HepG2 (cell line): ENCODE measurements around the gene NES. TPM values are rescaled to one million over a fixed set of nuclear protein-coding genes. Genes with fewer than 3 reads are reported as not detected.

Experiments
- CENPT ChIP-seq: sonication (generic); formaldehyde crosslinking; IDR thresholded peaks from 2 replicates; pipeline ENCODE4 v1.8.0; 2022; ENCODE audit warnings: low read depth, mild to moderate bottlenecking, moderate library complexity, missing genetic modification reagents
- ELF3 ChIP-seq: IDR thresholded peaks from 2 replicates; pipeline ENCODE4 v1.6.1; 2016; ENCODE audit warnings: missing genetic modification reagents, missing compliant biosample characterization
- HNF1A ChIP-seq, 2 experiments: sonication (generic) in 1 of 2; formaldehyde crosslinking in 1 of 2; IDR thresholded peaks; 2 replicates each; pipeline versions ENCODE4 v1.4.0 to v1.6.1; 2016 to 2020; ENCODE audit warnings: borderline replicate concordance in 1 of 2, low read depth in 1 of 2, mild to moderate bottlenecking in 1 of 2, missing genetic modification reagents in 1 of 2
- MIXL1 ChIP-seq: IDR thresholded peaks from 2 replicates; pipeline ENCODE4 v1.6.1; 2016
- NCOA2 ChIP-seq: sonication (generic); formaldehyde crosslinking; IDR thresholded peaks from 2 replicates; pipeline ENCODE4 v1.8.0; 2022; ENCODE audit warnings: inconsistent platforms
- NCOR1 ChIP-seq: fragments of 200-600 bp; sonication (generic); IDR thresholded peaks from 2 replicates; pipeline ENCODE4 v1.7.0; 2017; ENCODE audit warnings: antibody characterized with exemption, low read length, borderline replicate concordance
- PHF21A ChIP-seq: sonication (generic); formaldehyde crosslinking; IDR thresholded peaks from 2 replicates; pipeline ENCODE4 v1.5.0; 2020; ENCODE audit warnings: mild to moderate bottlenecking, missing genetic modification reagents
- SP2 ChIP-seq: sonication (generic); formaldehyde crosslinking; IDR thresholded peaks from 2 replicates; pipeline ENCODE4 v1.5.1; 2020; ENCODE audit warnings: mild to moderate bottlenecking, missing genetic modification reagents
- STAG1 ChIP-seq: sonication (generic); formaldehyde crosslinking; IDR thresholded peaks from 2 replicates; pipeline ENCODE4 v1.4.0; 2020; ENCODE audit warnings: missing genetic modification reagents
- ZFY ChIP-seq: sonication (generic); formaldehyde crosslinking; IDR thresholded peaks from 2 replicates; pipeline ENCODE4 v1.4.0; 2020; ENCODE audit warnings: missing genetic modification reagents
- ZNF33B ChIP-seq: sonication (generic); formaldehyde crosslinking; IDR thresholded peaks from 2 replicates; pipeline ENCODE4 v1.5.1; 2020; ENCODE audit warnings: mild to moderate bottlenecking, missing genetic modification reagents
- ZNF414 ChIP-seq: sonication (generic); formaldehyde crosslinking; IDR thresholded peaks from 2 replicates; pipeline ENCODE4 v1.5.0; 2020; ENCODE audit warnings: missing genetic modification reagents
- ZNF570 ChIP-seq: sonication (generic); formaldehyde crosslinking; IDR thresholded peaks from 2 replicates; pipeline ENCODE4 v1.4.0; 2020; ENCODE audit warnings: mild to moderate bottlenecking, missing genetic modification reagents, borderline replicate concordance
- ZNF770 ChIP-seq: sonication (generic); formaldehyde crosslinking; IDR thresholded peaks from 2 replicates; pipeline ENCODE4 v1.5.0; 2020; ENCODE audit warnings: mild to moderate bottlenecking, missing genetic modification reagents
- polyA plus RNA-seq, 8 experiments: library from polyadenylated mRNA; depleted of rRNA in 3 of 8; stranded (reverse) in 7 of 8; unstranded in 1 of 8; fragments of >200 nt; fragmentation: Illumina TruSeq in 4 of 8; extraction: Trizol in 4 of 8; gene quantifications; 2 replicates each; pipeline versions ENCODE4 v1.2.1 to v1.2.3, GENCODE V29; 2011 to 2016; ENCODE audit warnings: low read depth in 4 of 8, missing spikeins in 1 of 8, mixed read lengths in 1 of 8; ENCODE audit not compliant: insufficient read depth in 1 of 8
- total RNA-seq, 5 experiments: library from RNA; depleted of rRNA; stranded (reverse); fragments of >200 nt; fragmentation: Illumina TruSeq; extraction: Trizol; gene quantifications; 2 replicates each; pipeline ENCODE4 v1.2.3, GENCODE V29; 2016; ENCODE audit warnings: low read depth in 1 of 5
- TF ChIP-seq, protein P1 (sequence below), 2 experiments: sonication (generic) in 1 of 2; formaldehyde crosslinking in 1 of 2; IDR thresholded peaks; 2 replicates each; pipeline versions ENCODE4 v1.6.1 to v1.9.0; 2014 to 2022; ENCODE audit warnings: antibody characterized with exemption in 1 of 2, borderline replicate concordance in 1 of 2, inconsistent platforms in 1 of 2, low read depth in 1 of 2, missing genetic modification reagents in 1 of 2

NES gene
- total and polyA plus RNA-seq, 2 of the 13 experiments (the other 11 are each of a cell fraction or from before 2014, with no cell fraction given), result 1.7 to 16.6 TPM

DNA sequence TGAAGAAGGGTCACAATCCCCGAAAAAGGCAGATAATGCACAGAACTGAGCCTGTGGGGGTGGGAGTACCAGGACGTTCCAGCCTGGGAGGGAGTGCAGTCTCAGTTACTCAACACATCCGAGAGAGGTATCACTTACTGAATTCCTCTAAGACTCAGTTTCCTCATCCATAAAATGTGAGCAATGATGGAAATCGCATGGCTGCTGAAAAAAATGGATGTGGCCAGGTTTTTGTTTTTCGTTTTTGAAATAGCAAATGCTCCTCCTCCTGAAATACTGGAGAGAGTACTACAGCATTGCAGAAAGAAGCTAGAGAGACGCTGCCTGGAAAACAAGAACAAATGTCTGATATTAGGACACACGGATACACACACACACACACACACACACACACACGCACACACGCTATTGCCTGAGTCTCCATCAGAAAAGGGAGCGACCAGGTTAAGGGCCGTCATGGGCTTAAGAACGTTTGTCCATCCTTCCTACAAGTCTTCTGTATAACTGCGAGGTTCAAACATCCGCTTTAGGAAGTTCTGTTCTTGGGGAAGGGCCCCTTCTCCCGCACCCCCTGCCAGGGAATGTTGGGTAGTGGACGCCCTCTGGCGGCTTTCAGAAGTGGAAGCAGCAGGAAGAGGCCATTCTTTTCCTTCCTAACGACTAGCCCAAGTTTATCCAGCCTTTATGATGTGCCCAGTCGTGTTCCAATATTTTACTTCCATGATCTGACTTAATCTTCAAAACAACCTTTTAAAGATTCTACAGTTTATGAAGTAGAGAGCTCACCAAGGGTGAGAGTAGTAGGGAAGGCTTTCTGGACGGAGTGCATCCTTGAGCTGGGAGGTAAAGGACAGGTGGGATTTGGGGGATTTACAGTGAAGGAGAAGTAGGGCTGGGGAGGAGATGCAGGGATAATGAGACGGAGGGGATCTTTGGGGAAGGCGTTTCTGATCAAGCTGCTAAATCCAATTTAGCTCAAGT lies 699 bp upstream of the NES start (continued):
- TF ChIP-seq ZNF33B (no peak), ELF3 (CRISPR knock-in tag) (peak; percentile 71), MIXL1 (CRISPR knock-in tag) (no peak), ZFY (CRISPR knock-in tag) (no peak), ZNF570 (CRISPR knock-in tag) (no peak), CENPT (CRISPR knock-in tag) (no peak), STAG1 (CRISPR knock-in tag) (peak; percentile 91), ZNF414 (no peak), ZNF770 (CRISPR knock-in tag) (no peak), NCOR1 (no peak), PHF21A (CRISPR knock-in tag) (peak; percentile 18; the same call in 1 of the 2 replicates), SP2 (CRISPR knock-in tag) (no peak), NCOA2 (CRISPR knock-in tag) (no peak), HNF1A (IDR thresholded peaks at IDR 0.05; ENCODE audit: low read depth) (no peak), HNF1A (CRISPR knock-in tag; IDR thresholded peaks at IDR 0.05; ENCODE audit: borderline replicate concordance) (no peak)
- TF ChIP-seq, protein P1, sequence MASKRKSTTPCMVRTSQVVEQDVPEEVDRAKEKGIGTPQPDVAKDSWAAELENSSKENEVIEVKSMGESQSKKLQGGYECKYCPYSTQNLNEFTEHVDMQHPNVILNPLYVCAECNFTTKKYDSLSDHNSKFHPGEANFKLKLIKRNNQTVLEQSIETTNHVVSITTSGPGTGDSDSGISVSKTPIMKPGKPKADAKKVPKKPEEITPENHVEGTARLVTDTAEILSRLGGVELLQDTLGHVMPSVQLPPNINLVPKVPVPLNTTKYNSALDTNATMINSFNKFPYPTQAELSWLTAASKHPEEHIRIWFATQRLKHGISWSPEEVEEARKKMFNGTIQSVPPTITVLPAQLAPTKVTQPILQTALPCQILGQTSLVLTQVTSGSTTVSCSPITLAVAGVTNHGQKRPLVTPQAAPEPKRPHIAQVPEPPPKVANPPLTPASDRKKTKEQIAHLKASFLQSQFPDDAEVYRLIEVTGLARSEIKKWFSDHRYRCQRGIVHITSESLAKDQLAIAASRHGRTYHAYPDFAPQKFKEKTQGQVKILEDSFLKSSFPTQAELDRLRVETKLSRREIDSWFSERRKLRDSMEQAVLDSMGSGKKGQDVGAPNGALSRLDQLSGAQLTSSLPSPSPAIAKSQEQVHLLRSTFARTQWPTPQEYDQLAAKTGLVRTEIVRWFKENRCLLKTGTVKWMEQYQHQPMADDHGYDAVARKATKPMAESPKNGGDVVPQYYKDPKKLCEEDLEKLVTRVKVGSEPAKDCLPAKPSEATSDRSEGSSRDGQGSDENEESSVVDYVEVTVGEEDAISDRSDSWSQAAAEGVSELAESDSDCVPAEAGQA (IDR thresholded peaks at IDR 0.05; ENCODE audit: low read depth), result no peak
- TF ChIP-seq, protein P1 (CRISPR knock-in tag; IDR thresholded peaks at IDR 0.05; ENCODE audit: borderline replicate concordance), result no peak
